ENCODE data around the gene CPNE5.

Gene CPNE5

GRCh38 chr6:36858407-36858981, 19.2 kb upstream of the CPNE5 start:
- in situ Hi-C loops (cut with HindIII; ENCODE audit: low sequenced_read_pairs): no loop called here

- in situ Hi-C loops (cut with HindIII; ENCODE audit: low sequenced_read_pairs): no loop called here
Measured at GRCh38 chr6:36857325-36857724, 18.1 kb upstream of the CPNE5 start.

- in situ Hi-C loops (cut with HindIII; ENCODE audit: low sequenced_read_pairs): no loop called here
Measured at GRCh38 chr6:36856277-36856676, 17.0 kb upstream of the CPNE5 start.

GRCh38 chr6:36855750-36856149, 16.5 kb upstream of the CPNE5 start:
- in situ Hi-C loops (cut with HindIII; ENCODE audit: low sequenced_read_pairs): no loop called here

- in situ Hi-C loops (cut with HindIII; ENCODE audit: low sequenced_read_pairs): no loop called here
Measured at GRCh38 chr6:36853325-36853724, 14.1 kb upstream of the CPNE5 start.

GRCh38 chr6:36852481-36853147, 13.4 kb upstream of the CPNE5 start:
- in situ Hi-C loops (cut with HindIII; ENCODE audit: low sequenced_read_pairs): no loop called here

- in situ Hi-C loops (cut with HindIII; ENCODE audit: low sequenced_read_pairs): no loop called here
Measured at GRCh38 chr6:36851626-36852025, 12.4 kb upstream of the CPNE5 start.

GRCh38 chr6:36851149-36851614, 11.9 kb upstream of the CPNE5 start:
- in situ Hi-C loops (cut with HindIII; ENCODE audit: low sequenced_read_pairs): no loop called here

GRCh38 chr6:36850021-36850420, 10.8 kb upstream of the CPNE5 start:
- in situ Hi-C loops (cut with HindIII; ENCODE audit: low sequenced_read_pairs): no loop called here

- in situ Hi-C loops (cut with HindIII; ENCODE audit: low sequenced_read_pairs): loop anchor here (5.0 kb wide), 1 partner anchor 37 kb away; no protein-coding TSS in a partner anchor
Measured at GRCh38 chr6:36848658-36849441, 9.6 kb upstream of the CPNE5 start.

GRCh38 chr6:36847991-36848390, 8.7 kb upstream of the CPNE5 start:
- in situ Hi-C loops (cut with HindIII; ENCODE audit: low sequenced_read_pairs): loop anchor here (5.0 kb wide), 1 partner anchor 36 kb away; no protein-coding TSS in a partner anchor

GRCh38 chr6:36847152-36847551, 7.9 kb upstream of the CPNE5 start:
- in situ Hi-C loops (cut with HindIII; ENCODE audit: low sequenced_read_pairs): loop anchor here (5.0 kb wide), 1 partner anchor 35 kb away; no protein-coding TSS in a partner anchor

GRCh38 chr6:36845233-36845632, 6.0 kb upstream of the CPNE5 start:
- in situ Hi-C loops (cut with HindIII; ENCODE audit: low sequenced_read_pairs): loop anchor here (5.0 kb wide), 1 partner anchor 33 kb away; no protein-coding TSS in a partner anchor

GRCh38 chr6:36844232-36845170, 5.3 kb upstream of the CPNE5 start:
- in situ Hi-C loops (cut with HindIII; ENCODE audit: low sequenced_read_pairs): loop anchor here (5.0 kb wide), 1 partner anchor 32 kb away; no protein-coding TSS in a partner anchor

GRCh38 chr6:36843170-36843569, 3.9 kb upstream of the CPNE5 start:
- in situ Hi-C loops (cut with HindIII; ENCODE audit: low sequenced_read_pairs): no loop called here

- in situ Hi-C loops (cut with HindIII; ENCODE audit: low sequenced_read_pairs): no loop called here
Measured at GRCh38 chr6:36841756-36842155, 2.5 kb upstream of the CPNE5 start.

GRCh38 chr6:36840432-36841403, 1.5 kb upstream of the CPNE5 start:
- in situ Hi-C loops (cut with HindIII; ENCODE audit: low sequenced_read_pairs): no loop called here

- in situ Hi-C loops (cut with HindIII; ENCODE audit: low sequenced_read_pairs): no loop called here
Measured at GRCh38 chr6:36839749-36840431, 646 bp upstream of the CPNE5 start.

- in situ Hi-C loops (cut with HindIII; ENCODE audit: low sequenced_read_pairs): no loop called here
Measured at GRCh38 chr6:36837686-36838085, 1.6 kb downstream of the CPNE5 start.

Data from DLD1 (cell line).